Naive B cell (primary cell): ENCODE results near the gene SH3RF3. TPM values are rescaled to one million over a fixed set of nuclear protein-coding genes. Genes with fewer than 3 reads are reported as not detected.
A peak's percentile ranks its signal among the peaks of the same experiment; 100 is the strongest.

ENCODE experiments used
- ATAC-seq, 2 donors: fragments of 150-1000 bp; cut with Tn5 transposase; 2 replicates each; pipeline ENCODE4 v1.10.0; 2021; ENCODE audit warnings: low read depth in 2 of 2, mild to moderate bottlenecking in 2 of 2, moderate library complexity in 2 of 2
- DNase-seq: peaks from one replicate; pipeline ENCODE4 v3.0.0; 2022
- H3K27ac Mint-ChIP-seq, 6 donors: one replicate each; pipeline ENCODE4 v1.8.0; 2020 to 2022; ENCODE audit warnings: mild to moderate bottlenecking in 6 of 6, mixed read lengths in 6 of 6, moderate library complexity in 5 of 6, inconsistent platforms in 2 of 6
- H3K27me3 Mint-ChIP-seq, 3 donors: one replicate each; pipeline ENCODE4 v1.8.0; 2021 to 2022; ENCODE audit warnings: mixed read lengths in 3 of 3, mild to moderate bottlenecking in 1 of 3
- H3K36me3 Mint-ChIP-seq, 2 donors: one replicate each; pipeline ENCODE4 v1.8.0; 2020 to 2022; ENCODE audit warnings: mixed read lengths in 2 of 2, inconsistent platforms in 1 of 2, mild to moderate bottlenecking in 1 of 2
- H3K4me1 Mint-ChIP-seq, 3 donors: one replicate each; pipeline ENCODE4 v1.8.0; 2020 to 2022; ENCODE audit warnings: mixed read lengths in 3 of 3, inconsistent platforms in 1 of 3, mild to moderate bottlenecking in 1 of 3, moderate library complexity in 1 of 3
- H3K4me3 Mint-ChIP-seq, 8 donors: one replicate each; pipeline ENCODE4 v1.8.0; 2020 to 2022; ENCODE audit warnings: mild to moderate bottlenecking in 8 of 8, mixed read lengths in 8 of 8, moderate library complexity in 8 of 8, inconsistent platforms in 2 of 8
- H3K9me3 Mint-ChIP-seq, 7 donors: one replicate each; pipeline ENCODE4 v1.8.0; 2020 to 2022; ENCODE audit warnings: mixed read lengths in 7 of 7, mild to moderate bottlenecking in 5 of 7, inconsistent platforms in 2 of 7, moderate library complexity in 1 of 7
- polyA plus RNA-seq, 6 donors: library from polyadenylated mRNA; unstranded; fragments of 300-500 nt; fragmentation: Illumina TruSeq; gene quantifications; one replicate each; pipeline ENCODE4 v1.2.3, GENCODE V29; 2021; ENCODE audit warnings: low read depth in 6 of 6

The SH3RF3 gene
- polyA plus RNA-seq, 6 donors from 2014 or later: 0.05 to 0.76 (median 0.64) TPM; not detected in 1

GRCh38 chr2:109289504-109290222 lies 160.7 kb downstream of the SH3RF3 start:
- H3K27me3 Mint-ChIP-seq: no peaks in the 10 kb centered on the region
- no peak overlapping the region for H3K4me3 Mint-ChIP-seq
- H3K27ac Mint-ChIP-seq: no peak overlapping the region
- no peaks in the 10 kb centered on the region for H3K36me3 Mint-ChIP-seq
- H3K4me1 Mint-ChIP-seq: peaks cover 5 to 26% (median 7%) of the 10 kb centered on the region in 3 donors
- H3K9me3 Mint-ChIP-seq: peaks cover 0 to 4% (median 0%) of the 10 kb centered on the region in 7 donors
- DNase-seq: no peak
- ATAC-seq: no peak

GRCh38 chr2:109290887-109291643 lies 162.1 kb downstream of the SH3RF3 start:
- no peaks in the 10 kb centered on the region for H3K36me3 Mint-ChIP-seq
- DNase-seq (no peak), ATAC-seq (no peak)
- H3K27me3 Mint-ChIP-seq: no peaks in the 10 kb centered on the region
- peaks cover 0 to 21% (median 19%) of the 10 kb centered on the region in 3 donors for H3K4me1 Mint-ChIP-seq
- no peak overlapping the region for H3K27ac Mint-ChIP-seq
- H3K4me3 Mint-ChIP-seq: no peak overlapping the region
- H3K9me3 Mint-ChIP-seq: peaks cover 0 to 4% (median 0%) of the 10 kb centered on the region in 7 donors

GRCh38 chr2:109292386-109292785 lies 163.4 kb downstream of the SH3RF3 start:
- no peak for ATAC-seq
- no peak for DNase-seq
- Mint-ChIP-seq H3K4me1 (peaks cover 0 to 16% (median 12%) of the 10 kb centered on the region in 3 donors), H3K36me3 (no peaks in the 10 kb centered on the region), H3K4me3 (no peak overlapping the region), H3K27ac (no peak overlapping the region), H3K27me3 (no peaks in the 10 kb centered on the region), H3K9me3 (peaks cover 0 to 4% (median 0%) of the 10 kb centered on the region in 7 donors)

GRCh38 chr2:109293663-109294062 lies 164.7 kb downstream of the SH3RF3 start:
- H3K4me3 Mint-ChIP-seq: no peak overlapping the region
- DNase-seq (no peak), ATAC-seq (no peak)
- peak overlapping the region in 1 of 6 donors; percentile 62 for H3K27ac Mint-ChIP-seq
- H3K27me3 Mint-ChIP-seq: no peaks in the 10 kb centered on the region
- no peaks in the 10 kb centered on the region for H3K36me3 Mint-ChIP-seq
- peaks cover 0 to 18% (median 12%) of the 10 kb centered on the region in 3 donors for H3K4me1 Mint-ChIP-seq
- H3K9me3 Mint-ChIP-seq: peaks cover 0 to 4% (median 0%) of the 10 kb centered on the region in 7 donors

GRCh38 chr2:109294523-109294922 lies 165.5 kb downstream of the SH3RF3 start:
- Mint-ChIP-seq H3K36me3 (no peaks in the 10 kb centered on the region), H3K27me3 (no peaks in the 10 kb centered on the region), H3K9me3 (peaks cover 0 to 4% (median 0%) of the 10 kb centered on the region in 7 donors), H3K4me3 (no peak overlapping the region), H3K27ac (no peak overlapping the region), H3K4me1 (peaks cover 0 to 23% (median 12%) of the 10 kb centered on the region in 3 donors)
- DNase-seq (no peak), ATAC-seq (no peak)

GRCh38 chr2:109295070-109295780 lies 166.2 kb downstream of the SH3RF3 start:
- ATAC-seq: no peak
- Mint-ChIP-seq H3K4me3 (no peak overlapping the region), H3K9me3 (peaks cover 0 to 4% (median 0%) of the 10 kb centered on the region in 7 donors), H3K36me3 (no peaks in the 10 kb centered on the region), H3K27me3 (no peaks in the 10 kb centered on the region), H3K4me1 (peaks cover 0 to 23% (median 12%) of the 10 kb centered on the region in 3 donors), H3K27ac (peak overlapping the region in 1 of 6 donors; percentile 67)
- DNase-seq: no peak

GRCh38 chr2:109295781-109296117 lies 166.7 kb downstream of the SH3RF3 start:
- no peak for ATAC-seq
- no peaks in the 10 kb centered on the region for H3K36me3 Mint-ChIP-seq
- H3K27me3 Mint-ChIP-seq: no peaks in the 10 kb centered on the region
- H3K4me1 Mint-ChIP-seq: peaks cover 0 to 23% (median 12%) of the 10 kb centered on the region in 3 donors
- H3K27ac Mint-ChIP-seq: no peak overlapping the region
- peaks cover 0 to 4% (median 0%) of the 10 kb centered on the region in 7 donors for H3K9me3 Mint-ChIP-seq
- DNase-seq: no peak
- H3K4me3 Mint-ChIP-seq: no peak overlapping the region

- no peak for ATAC-seq
- peak overlapping the region in 1 of 8 donors; percentile 76 for H3K4me3 Mint-ChIP-seq
Observed at GRCh38 chr2:109297566-109298490, 168.8 kb downstream of the SH3RF3 start.

GRCh38 chr2:109298851-109299250 lies 169.8 kb downstream of the SH3RF3 start:
- peaks cover 0 to 4% (median 0%) of the 10 kb centered on the region in 7 donors for H3K9me3 Mint-ChIP-seq
- no peaks in the 10 kb centered on the region for H3K27me3 Mint-ChIP-seq
- no peaks in the 10 kb centered on the region for H3K36me3 Mint-ChIP-seq
- no peak for DNase-seq
- no peak for ATAC-seq
- H3K4me3 Mint-ChIP-seq: no peak overlapping the region
- H3K27ac Mint-ChIP-seq: peak overlapping the region in 2 of 6 donors; percentile 76 to 89
- H3K4me1 Mint-ChIP-seq: peaks cover 0 to 33% (median 12%) of the 10 kb centered on the region in 3 donors

More at GRCh38 chr2:109297566-109298490, 168.8 kb downstream of the SH3RF3 start:
- Mint-ChIP-seq H3K36me3 (no peaks in the 10 kb centered on the region), H3K4me1 (peaks cover 0 to 24% (median 12%) of the 10 kb centered on the region in 3 donors), H3K9me3 (peaks cover 0 to 4% (median 0%) of the 10 kb centered on the region in 7 donors), H3K27ac (peak overlapping the region in 2 of 6 donors; percentile 61 to 76), H3K27me3 (no peaks in the 10 kb centered on the region)
- DNase-seq: no peak

GRCh38 chr2:109299536-109299935 lies 170.5 kb downstream of the SH3RF3 start:
- peaks cover 0 to 2% (median 0%) of the 10 kb centered on the region in 7 donors for H3K9me3 Mint-ChIP-seq
- peaks cover 0 to 36% (median 12%) of the 10 kb centered on the region in 3 donors for H3K4me1 Mint-ChIP-seq
- H3K4me3 Mint-ChIP-seq: no peak overlapping the region
- ATAC-seq (no peak), DNase-seq (no peak)
- no peaks in the 10 kb centered on the region for H3K36me3 Mint-ChIP-seq
- H3K27me3 Mint-ChIP-seq: no peaks in the 10 kb centered on the region
- peak overlapping the region in 2 of 6 donors; percentile 58 to 93 for H3K27ac Mint-ChIP-seq

GRCh38 chr2:109300582-109300981 lies 171.6 kb downstream of the SH3RF3 start:
- ATAC-seq (no peak), DNase-seq (no peak)
- Mint-ChIP-seq H3K4me3 (no peak overlapping the region), H3K27me3 (no peaks in the 10 kb centered on the region), H3K27ac (no peak overlapping the region), H3K4me1 (peaks cover 0 to 30% (median 4%) of the 10 kb centered on the region in 3 donors), H3K9me3 (no peaks in the 10 kb centered on the region), H3K36me3 (no peaks in the 10 kb centered on the region)

- ATAC-seq (no peak), DNase-seq (no peak)
- Mint-ChIP-seq H3K36me3 (no peaks in the 10 kb centered on the region), H3K27me3 (no peaks in the 10 kb centered on the region), H3K27ac (no peak overlapping the region), H3K9me3 (no peaks in the 10 kb centered on the region), H3K4me1 (peaks cover 0 to 29% (median 0%) of the 10 kb centered on the region in 3 donors), H3K4me3 (no peak overlapping the region)
Observed at GRCh38 chr2:109301746-109302145, 172.7 kb downstream of the SH3RF3 start.
